HTR-8/SVneo (cell line): Measurements from ENCODE around the gene UBR4.
"Not testable (repeated sequence)": the region's sequence is repeated elsewhere in the genome, so short reads cannot be mapped to it uniquely, and the experiment has no call there.

Experiments
- DNase-seq: peaks from one replicate; pipeline ENCODE4 v3.0.0; 2011; ENCODE audit warnings: low spot score, mixed read lengths; ENCODE audit not compliant: insufficient read length
- FAIRE-seq: peaks from 2 replicates; lab custom pipeline; 2011; peaks lifted over from hg19 to GRCh38; lab: Jason Lieb, UNC

The UBR4 gene

GRCh38 chr1:19209990-19210771 lies at the start of gene UBR4:
TSS of gene UBR4 (minus strand) at chr1:19210266. CDS start at chr1:19210248, 18 bp downstream.
- DNase-seq, result peak; percentile 93
- FAIRE-seq, result peak; percentile 92

GRCh38 chr1:19258353-19258752 lies 48.3 kb upstream of the UBR4 start:
- DNase-seq (no peak), FAIRE-seq (no peak)

GRCh38 chr1:19257178-19257914 lies 47.3 kb upstream of the UBR4 start:
- DNase-seq (no peak), FAIRE-seq (no peak)

GRCh38 chr1:19256301-19256700 lies 46.2 kb upstream of the UBR4 start:
- DNase-seq, FAIRE-seq: not testable (repeated sequence)

- no peak for DNase-seq
- no peak for FAIRE-seq
Observed at GRCh38 chr1:19255288-19255687, 45.2 kb upstream of the UBR4 start.

- no peak for DNase-seq
- no peak for FAIRE-seq
Observed at GRCh38 chr1:19254416-19254815, 44.4 kb upstream of the UBR4 start.

- DNase-seq, result peak; percentile 80
- FAIRE-seq, result peak; percentile 69
Observed at GRCh38 chr1:19251305-19252196, 41.5 kb upstream of the UBR4 start, which contains the start of the genes EMC1 and MRTO4. TSS of gene EMC1 (minus strand) at chr1:19251524. CDS start at chr1:19251509, 15 bp downstream. TSS of gene MRTO4 (plus strand) at chr1:19251805. CDS start at chr1:19251836, 31 bp downstream.

DNA sequence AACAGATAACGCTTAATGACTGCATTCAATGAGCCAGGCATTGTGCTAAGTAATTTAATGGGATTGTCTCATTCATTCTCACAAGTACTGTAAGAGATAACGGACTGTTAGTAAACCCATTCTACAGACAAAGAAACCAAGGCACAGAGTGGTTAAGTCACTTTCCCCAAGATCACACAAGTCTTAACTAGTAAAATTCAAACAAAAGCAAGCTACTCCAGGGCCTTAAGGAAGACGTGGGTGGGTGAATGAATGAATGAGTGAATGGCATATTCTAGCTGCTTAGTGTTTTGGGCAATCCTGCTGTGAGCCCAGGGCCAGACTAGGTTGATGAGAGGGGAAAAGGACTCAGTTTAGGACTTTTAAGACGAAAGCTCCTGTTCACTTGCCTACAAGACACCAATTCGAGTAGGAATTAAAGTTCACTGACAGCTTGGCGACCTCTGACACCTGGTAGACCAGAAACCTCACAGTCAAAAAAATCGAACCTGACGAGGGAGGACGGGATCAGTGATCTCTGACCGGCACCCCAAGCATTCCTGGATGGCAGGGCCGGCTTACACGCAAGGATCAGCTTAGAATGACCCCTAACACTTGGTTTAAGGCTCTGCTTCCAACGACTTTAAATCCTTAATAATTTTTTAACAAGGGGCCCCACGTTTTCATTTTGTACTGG lies 40.7 kb upstream of the UBR4 start:
- DNase-seq (peak; percentile 21), FAIRE-seq (no peak)

DNA sequence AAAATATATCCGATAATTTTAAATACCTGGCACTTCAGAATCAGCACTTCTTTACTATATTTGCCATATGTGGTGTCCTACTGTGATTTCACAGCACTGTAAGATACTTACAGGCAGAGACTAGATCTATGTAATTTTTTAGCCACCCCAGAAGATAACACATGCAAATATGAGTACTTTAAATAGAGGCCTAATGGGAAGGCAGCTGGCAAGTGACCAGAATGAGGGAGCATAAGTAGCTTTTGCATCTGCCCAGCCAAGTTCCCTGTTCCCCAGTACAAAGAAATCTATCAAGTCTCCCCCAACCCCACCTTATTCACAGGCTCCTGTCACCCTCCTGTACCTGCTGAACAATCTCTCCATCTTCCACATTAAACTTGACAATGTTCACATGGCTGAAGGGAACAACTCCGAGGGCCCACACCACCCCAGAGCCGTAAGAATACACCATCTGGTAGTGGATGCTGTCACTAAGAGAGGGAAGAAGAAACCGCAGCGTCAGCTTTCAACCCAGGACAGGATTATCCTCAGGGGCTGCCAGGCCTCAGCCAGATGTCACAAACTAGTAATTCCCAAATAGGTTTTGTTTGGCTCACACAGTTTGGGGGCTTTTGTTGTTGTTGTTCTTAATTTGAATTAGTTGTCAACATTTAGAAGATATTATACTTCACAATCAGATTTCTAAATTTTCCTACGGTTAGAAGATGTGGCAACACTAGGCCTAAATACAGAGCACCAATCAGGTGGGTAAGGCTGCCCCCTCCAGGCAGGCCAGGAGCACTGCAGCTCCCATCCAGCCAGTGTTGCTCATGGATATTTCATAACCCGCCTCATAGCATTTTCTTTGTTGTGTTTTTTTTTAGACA lies 30.8 kb upstream of the UBR4 start:
- DNase-seq (peak; percentile 63), FAIRE-seq (no peak)

GRCh38 chr1:19239876-19240275 lies 29.8 kb upstream of the UBR4 start:
- FAIRE-seq (no peak), DNase-seq (no peak)

- no peak for FAIRE-seq
- DNase-seq, result no peak
Observed at GRCh38 chr1:19234224-19234623, 24.2 kb upstream of the UBR4 start.

- no peak for DNase-seq
- no peak for FAIRE-seq
Observed at GRCh38 chr1:19232524-19232846, 22.4 kb upstream of the UBR4 start.

GRCh38 chr1:19231736-19232523 lies 21.9 kb upstream of the UBR4 start:
- FAIRE-seq, DNase-seq: not testable (repeated sequence)

GRCh38 chr1:19229828-19230325 lies 19.8 kb upstream of the UBR4 start:
- FAIRE-seq, result no peak
- no peak for DNase-seq

GRCh38 chr1:19229229-19229628 lies 19.2 kb upstream of the UBR4 start:
- DNase-seq, result no peak
- FAIRE-seq, result no peak

- no peak for DNase-seq
- FAIRE-seq, result no peak
Observed at GRCh38 chr1:19222979-19223824, 13.1 kb upstream of the UBR4 start.

- FAIRE-seq (no peak), DNase-seq (no peak)
Observed at GRCh38 chr1:19222573-19222972, 12.5 kb upstream of the UBR4 start.
